Measurements from ENCODE around the gene GAB1.

GAB1 gene

GRCh38 chr4:143337600-143338287 is 1.1 kb downstream of the GAB1 start:
- peaks cover 32% of the 10 kb centered on the region for H3K4me1 ChIP-seq (ENCODE audit: low read depth, poor library complexity, severe bottlenecking)
- H3K4me3 ChIP-seq (IDR thresholded peaks at IDR 0.05; ENCODE audit: insufficient read depth, low read depth, low read length) = no peak overlapping the region
- H3K79me2 ChIP-seq (ENCODE audit: insufficient read depth, low read depth) = peaks cover 30% of the 10 kb centered on the region; the same call in 1 of the 2 replicates
- H3K4me2 ChIP-seq = peak overlapping the region; percentile 84
- TF ChIP-seq CTCF (conservative IDR thresholded peaks at IDR 0.05; ENCODE audit: low read depth, low read length) = no peak
- H2AFZ ChIP-seq (ENCODE audit: low read depth) = peak overlapping the region; percentile 74
- H3K36me3 ChIP-seq (ENCODE audit: insufficient read depth) = no peaks in the 10 kb centered on the region
- no peaks in the 10 kb centered on the region for H4K20me1 ChIP-seq (ENCODE audit: insufficient read depth)
- peak overlapping the region; percentile 39 for H3K9ac ChIP-seq
- H3K27me3 ChIP-seq (ENCODE audit: insufficient read depth, low read depth) = no peaks in the 10 kb centered on the region
- peak overlapping the region; percentile 40; the same call in 1 of the 2 replicates for H3K27ac ChIP-seq

- peak overlapping the region; percentile 39; the same call in 1 of the 2 replicates for H3K9ac ChIP-seq
- H3K4me1 ChIP-seq (ENCODE audit: low read depth, poor library complexity, severe bottlenecking) = peaks cover 37% of the 10 kb centered on the region
- H2AFZ ChIP-seq (ENCODE audit: low read depth) = peak overlapping the region; percentile 74; the same call in 1 of the 2 replicates
- peak overlapping the region; percentile 84 for H3K4me2 ChIP-seq
- TF ChIP-seq CTCF (conservative IDR thresholded peaks at IDR 0.05; ENCODE audit: low read depth, low read length) = no peak
- no peaks in the 10 kb centered on the region for H4K20me1 ChIP-seq (ENCODE audit: insufficient read depth)
- no peaks in the 10 kb centered on the region for H3K36me3 ChIP-seq (ENCODE audit: insufficient read depth)
- H3K79me2 ChIP-seq (ENCODE audit: insufficient read depth, low read depth) = peaks cover 30% of the 10 kb centered on the region; the same call in 1 of the 2 replicates
- H3K27ac ChIP-seq = no peak overlapping the region
- H3K4me3 ChIP-seq (IDR thresholded peaks at IDR 0.05; ENCODE audit: insufficient read depth, low read depth, low read length) = no peak overlapping the region
- H3K27me3 ChIP-seq (ENCODE audit: insufficient read depth, low read depth) = no peaks in the 10 kb centered on the region
Observed at GRCh38 chr4:143338313-143338712, 1.6 kb downstream of the GAB1 start.

- H2AFZ ChIP-seq (ENCODE audit: low read depth) = no peak overlapping the region
- no peaks in the 10 kb centered on the region for H3K27me3 ChIP-seq (ENCODE audit: insufficient read depth, low read depth)
- H3K79me2 ChIP-seq (ENCODE audit: insufficient read depth, low read depth) = peaks cover 30% of the 10 kb centered on the region; the same call in 1 of the 2 replicates
- no peaks in the 10 kb centered on the region for H3K36me3 ChIP-seq (ENCODE audit: insufficient read depth)
- no peaks in the 10 kb centered on the region for H4K20me1 ChIP-seq (ENCODE audit: insufficient read depth)
- H3K4me2 ChIP-seq = no peak overlapping the region
- no peak overlapping the region for H3K9ac ChIP-seq
- no peak overlapping the region for H3K4me3 ChIP-seq (IDR thresholded peaks at IDR 0.05; ENCODE audit: insufficient read depth, low read depth, low read length)
- no peak for TF ChIP-seq CTCF (conservative IDR thresholded peaks at IDR 0.05; ENCODE audit: low read depth, low read length)
- H3K4me1 ChIP-seq (ENCODE audit: low read depth, poor library complexity, severe bottlenecking) = peaks cover 37% of the 10 kb centered on the region
- no peak overlapping the region for H3K27ac ChIP-seq
Observed at GRCh38 chr4:143339497-143339896, 2.8 kb downstream of the GAB1 start.

- Histone ChIP-seq H3K36me3 (ENCODE audit: insufficient read depth) (no peaks in the 10 kb centered on the region), H3K4me2 (peak overlapping the region; percentile 26; the same call in 1 of the 2 replicates), H3K27me3 (ENCODE audit: insufficient read depth, low read depth) (no peaks in the 10 kb centered on the region), H3K27ac (no peak overlapping the region), H3K9ac (no peak overlapping the region), H3K4me1 (ENCODE audit: low read depth, poor library complexity, severe bottlenecking) (peaks cover 37% of the 10 kb centered on the region), H3K79me2 (ENCODE audit: insufficient read depth, low read depth) (peaks cover 30% of the 10 kb centered on the region; the same call in 1 of the 2 replicates), H4K20me1 (ENCODE audit: insufficient read depth) (no peaks in the 10 kb centered on the region), H3K4me3 (IDR thresholded peaks at IDR 0.05; ENCODE audit: insufficient read depth, low read depth, low read length) (no peak overlapping the region), H2AFZ (ENCODE audit: low read depth) (no peak overlapping the region)
- TF ChIP-seq CTCF (conservative IDR thresholded peaks at IDR 0.05; ENCODE audit: low read depth, low read length) = no peak
Observed at GRCh38 chr4:143341186-143341755, 4.6 kb downstream of the GAB1 start.

Data from KMS-11 (cell line).